Tibial artery (tissue), 4 donors: ENCODE results near the gene ATP1A3.

Source experiments
- DNase-seq, 2 donors: peaks; one replicate each; pipeline ENCODE4 v3.0.0-alpha.2; 2019
- H3K27ac ChIP-seq, 2 donors: fragments of 200-600 bp; sonication (generic) in 1 of 2; 1 replicate in 1 of 2; 2 replicates in 1 of 2; pipeline ENCODE4 v1.5.1; 2018 to 2019; ENCODE audit warnings: mild to moderate bottlenecking in 1 of 2
- H3K27me3 ChIP-seq, 2 donors: fragments of 200-600 bp; sonication (generic) in 1 of 2; one replicate each; pipeline versions ENCODE4 v1.5.1 to v1.6.0; 2016 to 2019
- H3K36me3 ChIP-seq, 3 donors: fragments of 200-600 bp; sonication (generic) in 2 of 3; one replicate each; pipeline ENCODE4 v1.5.1; 2016 to 2019; ENCODE audit warnings: mild to moderate bottlenecking in 2 of 3
- H3K4me1 ChIP-seq, 4 donors: fragments of 200-600 bp; sonication (generic) in 2 of 4; 1 replicate in 3 of 4; 2 replicates in 1 of 4; pipeline ENCODE4 v1.5.1; 2016 to 2019
- H3K4me3 ChIP-seq, 2 donors: fragments of 200-600 bp; sonication (generic) in 1 of 2; 1 replicate in 1 of 2; 2 replicates in 1 of 2; pipeline ENCODE4 v1.5.1; 2018 to 2019; ENCODE audit warnings: mild to moderate bottlenecking in 2 of 2
- H3K9me3 ChIP-seq, 3 donors: fragments of 200-600 bp; sonication (generic) in 1 of 3; one replicate each; pipeline ENCODE4 v1.5.1; 2016 to 2019
- intact Hi-C: fragments of 100-400 bp; cut with DNase I; formaldehyde crosslinking; loops from one replicate; pipeline ENCODE4 v1.15.0; 2023; ENCODE audit warnings: low total_unique reads
- TF ChIP-seq, protein P1 (sequence below), 2 experiments: fragments of 200-600 bp in 1 of 2; fragments of 450-650 bp in 1 of 2; IDR thresholded peaks; one replicate each; pipeline ENCODE4 v1.5.1; 2017 to 2019; ENCODE audit warnings: antibody characterized with exemption in 2 of 2, mild to moderate bottlenecking in 1 of 2, moderate library complexity in 1 of 2

The ATP1A3 gene

DNA sequence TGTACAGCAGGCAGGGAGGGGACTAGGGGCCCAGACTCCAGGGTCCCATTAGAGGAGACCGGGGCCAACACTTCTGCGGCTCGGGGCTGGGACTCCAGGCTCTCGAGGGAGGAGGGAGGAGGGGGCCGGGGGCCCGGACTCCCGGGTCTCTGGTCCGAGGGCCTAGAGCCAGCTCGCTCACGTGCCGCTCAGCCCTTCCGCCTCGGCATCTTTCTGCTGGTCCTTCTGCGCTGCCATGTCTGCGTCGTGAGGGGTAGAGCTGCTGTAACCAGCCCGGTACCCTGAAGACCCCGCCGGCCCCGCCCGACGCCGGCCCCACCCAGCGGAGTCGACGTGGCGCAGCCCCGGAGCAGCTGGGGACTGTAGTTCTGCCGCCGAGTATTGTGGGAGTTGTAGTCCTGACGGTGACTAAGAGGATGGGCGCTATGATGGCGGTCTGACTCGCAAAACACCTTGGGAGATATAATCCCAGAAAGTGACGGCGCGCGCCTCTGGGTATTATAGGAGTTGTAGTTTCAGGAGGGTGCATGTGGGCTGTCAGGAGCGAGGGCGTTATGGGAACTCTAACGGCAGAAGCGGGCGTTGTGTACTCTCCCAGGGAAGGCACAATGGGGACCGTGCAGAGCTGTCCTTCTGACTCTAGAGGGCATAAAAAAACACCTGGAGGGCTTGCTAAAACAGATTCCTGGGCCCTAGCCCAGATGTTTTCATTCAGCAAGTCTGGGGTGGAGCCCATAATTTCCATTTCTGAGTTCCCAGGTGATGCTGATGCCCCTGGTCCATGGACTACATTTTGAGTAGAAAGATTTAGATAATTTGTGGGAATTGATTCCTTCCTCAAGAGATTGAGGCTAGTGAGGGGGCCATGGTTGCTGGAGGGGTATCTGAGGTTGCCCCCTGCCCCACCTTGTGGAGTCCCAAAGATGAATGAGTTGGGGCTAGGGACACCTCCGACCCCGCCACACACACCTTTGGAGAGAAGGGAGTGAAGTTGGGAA is 34.7 kb downstream of the ATP1A3 start, which contains the start of gene RABAC1:
Gene RABAC1, minus strand, starts transcription at position 266 of the 998 bp plus-strand sequence. Its CDS starts 29 bp downstream, at position 237.
- intact Hi-C loops = loop anchor here (5.0 kb wide), 1 partner anchor 77 kb away; the partner anchor contains the start of gene ARHGEF1
- DNase-seq = peak; percentile 91 to 93
- Histone ChIP-seq H3K9me3 (no peaks in the 10 kb centered on the region), H3K27me3 (peaks cover 0 to 4% of the 10 kb centered on the region in 2 donors), H3K4me1 (peaks cover 0 to 19% (median 13%) of the 10 kb centered on the region in 4 donors), H3K4me3 (peak within 1 kb of the TSS; percentile 68 to 91), H3K36me3 (peaks cover 0 to 28% (median 14%) of the 10 kb centered on the region in 3 donors), H3K27ac (peak within 1 kb of the TSS; percentile 85 to 96)
- TF ChIP-seq, protein P1, sequence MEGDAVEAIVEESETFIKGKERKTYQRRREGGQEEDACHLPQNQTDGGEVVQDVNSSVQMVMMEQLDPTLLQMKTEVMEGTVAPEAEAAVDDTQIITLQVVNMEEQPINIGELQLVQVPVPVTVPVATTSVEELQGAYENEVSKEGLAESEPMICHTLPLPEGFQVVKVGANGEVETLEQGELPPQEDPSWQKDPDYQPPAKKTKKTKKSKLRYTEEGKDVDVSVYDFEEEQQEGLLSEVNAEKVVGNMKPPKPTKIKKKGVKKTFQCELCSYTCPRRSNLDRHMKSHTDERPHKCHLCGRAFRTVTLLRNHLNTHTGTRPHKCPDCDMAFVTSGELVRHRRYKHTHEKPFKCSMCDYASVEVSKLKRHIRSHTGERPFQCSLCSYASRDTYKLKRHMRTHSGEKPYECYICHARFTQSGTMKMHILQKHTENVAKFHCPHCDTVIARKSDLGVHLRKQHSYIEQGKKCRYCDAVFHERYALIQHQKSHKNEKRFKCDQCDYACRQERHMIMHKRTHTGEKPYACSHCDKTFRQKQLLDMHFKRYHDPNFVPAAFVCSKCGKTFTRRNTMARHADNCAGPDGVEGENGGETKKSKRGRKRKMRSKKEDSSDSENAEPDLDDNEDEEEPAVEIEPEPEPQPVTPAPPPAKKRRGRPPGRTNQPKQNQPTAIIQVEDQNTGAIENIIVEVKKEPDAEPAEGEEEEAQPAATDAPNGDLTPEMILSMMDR (IDR thresholded peaks at IDR 0.05) = no peak

DNA sequence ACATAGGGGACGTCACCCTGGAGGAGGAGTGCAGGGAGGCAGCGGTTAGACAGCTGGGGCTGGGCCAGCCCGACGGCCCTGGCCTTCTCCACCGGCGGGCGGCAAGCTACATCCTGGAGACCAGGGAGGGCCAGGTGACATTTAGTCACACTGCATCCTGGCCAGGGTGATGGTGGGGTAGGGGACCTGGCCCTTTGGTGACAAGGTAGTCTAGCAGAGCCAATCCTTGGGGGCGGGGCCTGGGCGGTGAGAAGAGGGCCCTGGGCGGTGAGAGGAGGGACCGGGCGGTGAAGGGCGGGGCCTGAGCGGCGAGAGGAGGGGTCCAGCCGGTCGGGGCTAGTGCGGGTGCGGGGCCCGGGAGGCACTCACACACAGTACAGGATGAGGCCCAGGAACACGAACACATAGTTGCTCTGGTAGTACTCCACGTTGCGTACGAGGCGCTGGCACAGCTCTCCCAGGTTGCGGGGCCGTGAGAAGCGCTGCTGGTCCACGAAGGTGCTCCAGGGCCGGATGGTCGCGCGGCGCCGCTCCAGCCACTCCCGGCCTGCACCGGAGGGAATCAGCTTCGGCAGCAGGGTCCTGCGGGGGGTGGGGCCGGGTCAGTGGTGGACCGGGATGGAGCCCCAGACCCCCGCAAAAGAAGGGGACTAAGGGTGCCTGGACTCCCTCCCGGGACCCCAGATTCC is 35.5 kb downstream of the ATP1A3 start:
- intact Hi-C loops = loop anchor here (5.0 kb wide), 1 partner anchor 76 kb away; the partner anchor contains the start of gene ARHGEF1
- Histone ChIP-seq H3K4me1 (peaks cover 0 to 19% (median 13%) of the 10 kb centered on the region in 4 donors), H3K27me3 (peaks cover 0 to 4% of the 10 kb centered on the region in 2 donors), H3K27ac (peak overlapping the region; percentile 85 to 96), H3K9me3 (no peaks in the 10 kb centered on the region), H3K4me3 (peak overlapping the region; percentile 68 to 91), H3K36me3 (peaks cover 0 to 32% (median 14%) of the 10 kb centered on the region in 3 donors)
- TF ChIP-seq, protein P1 (IDR thresholded peaks at IDR 0.05) = no peak
- DNase-seq = peak; percentile 83 to 92

DNA sequence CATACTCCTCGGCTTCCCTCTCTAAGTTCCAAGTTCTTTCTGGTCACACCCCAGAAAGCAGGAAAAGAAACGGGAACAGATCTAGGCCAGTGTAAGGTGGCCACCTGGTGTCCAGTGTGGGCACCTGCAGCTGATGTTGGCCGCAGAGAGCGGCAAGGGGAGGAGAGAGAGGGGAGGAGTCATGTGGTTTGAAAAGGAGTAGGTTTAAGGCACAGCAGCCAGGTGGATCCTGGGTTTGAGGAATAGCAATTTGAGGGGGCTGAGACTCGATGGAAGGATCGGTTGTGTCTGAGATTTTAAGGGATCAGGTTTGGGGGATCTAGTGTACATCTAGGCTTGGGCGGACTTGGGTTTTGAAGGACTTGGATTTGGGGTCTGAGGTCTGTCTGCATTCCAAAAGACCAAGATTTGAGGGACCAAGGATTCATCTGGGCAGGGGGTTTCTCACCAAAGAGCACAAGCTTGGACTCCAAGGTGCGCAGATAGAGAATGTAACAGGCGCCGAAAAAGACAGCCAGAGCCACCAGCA is 36.1 kb downstream of the ATP1A3 start:
- Histone ChIP-seq H3K4me3 (peak overlapping the region; percentile 68 to 91), H3K4me1 (peaks cover 0 to 19% (median 13%) of the 10 kb centered on the region in 4 donors), H3K36me3 (peaks cover 0 to 32% (median 14%) of the 10 kb centered on the region in 3 donors), H3K27me3 (peaks cover 0 to under 1% of the 10 kb centered on the region in 2 donors), H3K27ac (peak overlapping the region; percentile 85 to 96), H3K9me3 (no peaks in the 10 kb centered on the region)
- TF ChIP-seq, protein P1 (IDR thresholded peaks at IDR 0.05) = peak; percentile 74 to 79
- intact Hi-C loops = loop anchor here (5.0 kb wide), 1 partner anchor 76 kb away; the partner anchor contains the start of gene ARHGEF1
- peak; percentile 44 to 79 for DNase-seq

DNA sequence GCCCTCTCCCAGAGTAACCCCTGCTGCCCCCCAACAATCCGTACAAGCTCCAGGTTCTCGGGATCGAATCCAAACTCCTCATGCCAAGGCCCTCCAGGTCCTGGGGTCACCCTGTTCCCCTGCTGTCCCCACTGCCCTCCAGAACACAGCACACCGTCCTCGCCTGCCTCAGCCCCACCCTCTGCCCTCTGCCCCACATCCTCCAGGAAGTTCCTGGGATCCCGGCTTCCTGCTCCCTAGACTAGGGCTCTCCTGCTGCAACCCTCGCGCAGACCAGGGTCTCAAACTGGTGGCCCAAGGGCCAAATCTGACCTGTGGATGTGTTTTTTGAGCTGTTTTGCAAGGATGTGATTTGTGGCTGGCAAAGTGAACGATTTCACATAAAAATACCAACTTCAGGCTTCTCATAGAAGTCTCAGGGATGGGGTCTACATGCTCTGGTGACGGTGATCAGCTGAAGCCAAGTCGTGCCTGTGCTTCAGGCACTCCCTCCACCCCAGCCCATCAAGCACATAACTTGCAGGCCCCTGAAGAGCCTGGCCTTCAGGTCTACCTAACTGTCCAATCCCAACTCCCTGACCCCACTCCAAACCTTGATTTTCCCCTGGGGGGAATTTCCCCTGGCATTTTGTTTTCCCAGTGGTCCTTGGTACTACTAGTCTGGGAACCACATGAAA is 36.7 kb downstream of the ATP1A3 start:
- no peaks in the 10 kb centered on the region for H3K9me3 ChIP-seq
- TF ChIP-seq, protein P1 (IDR thresholded peaks at IDR 0.05) = no peak
- intact Hi-C loops = loop anchor here (5.0 kb wide), 1 partner anchor 75 kb away; the partner anchor contains the start of gene ARHGEF1
- H3K4me1 ChIP-seq = peaks cover 0 to 19% (median 13%) of the 10 kb centered on the region in 4 donors
- no peak overlapping the region for H3K4me3 ChIP-seq
- H3K27ac ChIP-seq = peak overlapping the region in 1 of 2 donors; percentile 96
- no peaks in the 10 kb centered on the region for H3K27me3 ChIP-seq
- DNase-seq = no peak
- peaks cover 0 to 32% (median 14%) of the 10 kb centered on the region in 3 donors for H3K36me3 ChIP-seq
